Astrocyte (in vitro differentiated cells and primary cell): ENCODE results near the gene MYEOV. TPM values are rescaled to one million over a fixed set of nuclear protein-coding genes. Genes with fewer than 3 reads are reported as not detected.

Experiments used
- DNase-seq: peaks from one replicate; pipeline ENCODE4 v3.0.0-alpha.2; 2010; ENCODE audit warnings: low read depth
- FAIRE-seq: peaks from 2 replicates; lab custom pipeline; 2011; peaks lifted over from hg19 to GRCh38; lab: Jason Lieb, UNC
- H2AFZ ChIP-seq: 2 replicates; pipeline ENCODE4 v1.6.0; 2012; ENCODE audit warnings: low read depth, low read length, inconsistent platforms
- H3K27ac ChIP-seq: 2 replicates; pipeline ENCODE4 v1.5.1; 2011; ENCODE audit warnings: low read depth, low read length, inconsistent platforms
- H3K27me3 ChIP-seq: 2 replicates; pipeline ENCODE4 v1.6.0; 2011; ENCODE audit warnings: low read length, inconsistent platforms; ENCODE audit not compliant: insufficient read depth
- H3K36me3 ChIP-seq: 2 replicates; pipeline ENCODE4 v1.5.1; 2011; ENCODE audit warnings: low read length, inconsistent platforms; ENCODE audit not compliant: insufficient read depth
- H3K4me1 ChIP-seq: 2 replicates; pipeline ENCODE4 v1.5.1; 2011; ENCODE audit warnings: low read length, inconsistent platforms; ENCODE audit not compliant: insufficient read depth
- H3K4me2 ChIP-seq: 2 replicates; pipeline ENCODE4 v1.6.0; 2012; ENCODE audit warnings: low read length, inconsistent platforms
- H3K4me3 ChIP-seq: 2 replicates; pipeline ENCODE4 v1.5.1; 2011; ENCODE audit warnings: low read depth, mild to moderate bottlenecking, low read length, inconsistent platforms; ENCODE audit not compliant: insufficient read depth
- H3K79me2 ChIP-seq: 2 replicates; pipeline ENCODE4 v1.6.0; 2012; ENCODE audit warnings: mild to moderate bottlenecking, low read length, inconsistent platforms; ENCODE audit not compliant: insufficient read depth
- H3K9ac ChIP-seq: 2 replicates; pipeline ENCODE4 v1.6.0; 2012; ENCODE audit warnings: mild to moderate bottlenecking, low read length, inconsistent platforms
- H3K9me3 ChIP-seq: 2 replicates; pipeline ENCODE4 v1.5.1; 2012; ENCODE audit warnings: low read depth, mild to moderate bottlenecking, low read length, inconsistent platforms; ENCODE audit not compliant: insufficient read depth
- H4K20me1 ChIP-seq: 2 replicates; pipeline ENCODE4 v1.6.0; 2012; ENCODE audit warnings: low read length, inconsistent platforms; ENCODE audit not compliant: insufficient read depth
- H3K27ac Mint-ChIP-seq: one replicate; pipeline ENCODE4 v1.8.0; 2021; ENCODE audit warnings: mild to moderate bottlenecking, mixed read lengths; ENCODE audit not compliant: unreplicated experiment
- H3K27me3 Mint-ChIP-seq: one replicate; pipeline ENCODE4 v1.8.0; 2021; ENCODE audit warnings: low read depth, mixed read lengths; ENCODE audit not compliant: unreplicated experiment
- H3K36me3 Mint-ChIP-seq: one replicate; pipeline ENCODE4 v1.8.0; 2021; ENCODE audit warnings: low read depth, mixed read lengths; ENCODE audit not compliant: unreplicated experiment
- H3K4me1 Mint-ChIP-seq: one replicate; pipeline ENCODE4 v1.8.0; 2021; ENCODE audit warnings: low read depth, mixed read lengths; ENCODE audit not compliant: unreplicated experiment
- H3K4me3 Mint-ChIP-seq: one replicate; pipeline ENCODE4 v1.8.0; 2021; ENCODE audit warnings: mild to moderate bottlenecking, moderate library complexity, mixed read lengths; ENCODE audit not compliant: unreplicated experiment
- H3K9me3 Mint-ChIP-seq: one replicate; pipeline ENCODE4 v1.8.0; 2021; ENCODE audit warnings: mild to moderate bottlenecking, mixed read lengths; ENCODE audit not compliant: unreplicated experiment
- CTCF ChIP-seq: IDR thresholded peaks from 2 replicates; pipeline ENCODE4 v1.5.1; 2011; ENCODE audit warnings: low read depth, mild to moderate bottlenecking, inconsistent platforms, low read length, moderate library complexity; ENCODE audit not compliant: insufficient read depth
- EZH2 ChIP-seq: IDR thresholded peaks from 2 replicates; pipeline ENCODE4 v1.6.1; 2012; ENCODE audit warnings: mild to moderate bottlenecking, low read length, inconsistent platforms; ENCODE audit not compliant: insufficient read depth
- total RNA-seq: library from RNA; stranded (reverse); gene quantifications from 2 replicates; pipeline ENCODE4 v1.2.1, GENCODE V29; 2021

The MYEOV gene
- total RNA-seq, 1 donor from 2014 or later: not detected

GRCh38 chr11:69272055-69272454, 21.9 kb upstream of the MYEOV start:
- Histone ChIP-seq H4K20me1 (no peaks in the 10 kb centered on the region), H3K9ac (no peak overlapping the region), H3K36me3 (no peaks in the 10 kb centered on the region), H3K79me2 (no peaks in the 10 kb centered on the region), H3K4me2 (no peak overlapping the region), H3K9me3 (peaks cover 2% of the 10 kb centered on the region), H3K4me3 (no peak overlapping the region), H3K4me1 (no peaks in the 10 kb centered on the region), H3K27ac (no peak overlapping the region), H3K27me3 (peaks cover 8% of the 10 kb centered on the region), H2AFZ (no peak overlapping the region)
- DNase-seq (no peak), FAIRE-seq (no peak)
- H3K27ac Mint-ChIP-seq: no peak overlapping the region
- H3K27me3 Mint-ChIP-seq: peaks cover 68% of the 10 kb centered on the region
- no peak overlapping the region for H3K4me3 Mint-ChIP-seq
- peaks cover 2% of the 10 kb centered on the region for H3K36me3 Mint-ChIP-seq
- TF ChIP-seq EZH2 (no peak), CTCF (no peak)
- peaks cover 16% of the 10 kb centered on the region for H3K9me3 Mint-ChIP-seq
- peaks cover under 1% of the 10 kb centered on the region for H3K4me1 Mint-ChIP-seq

DNA sequence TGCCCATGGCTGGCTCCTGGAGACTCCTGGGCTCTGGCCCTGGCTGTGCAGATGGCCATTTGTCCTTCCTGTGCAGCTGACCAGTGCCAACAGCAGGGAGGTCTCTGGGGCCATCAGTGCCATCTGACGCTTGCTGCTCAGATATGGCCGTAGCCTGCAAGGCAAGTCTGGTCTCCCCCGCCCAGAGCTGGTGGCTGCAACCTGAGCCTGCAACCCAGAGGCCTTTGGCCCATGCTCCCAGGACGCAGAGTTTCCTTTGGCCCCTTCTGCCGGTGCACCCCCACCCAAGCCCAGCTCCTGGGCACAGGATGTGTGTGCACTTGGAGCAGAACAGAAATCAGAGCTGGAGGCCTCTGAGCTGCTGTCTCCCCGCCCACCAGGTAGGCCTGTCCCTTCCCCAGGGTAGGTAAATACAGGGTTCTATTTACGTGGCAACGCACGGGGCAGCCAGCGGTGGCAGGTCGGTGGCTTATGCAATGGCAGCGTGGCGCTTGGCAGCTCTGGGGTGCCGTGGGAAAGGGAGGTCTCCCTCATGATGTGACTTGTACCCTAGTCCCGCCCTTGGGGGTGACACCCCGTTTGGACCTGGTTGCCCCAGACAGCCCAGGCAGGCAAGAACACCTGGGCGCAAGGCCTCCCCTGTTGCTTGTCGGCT, 21.0 kb upstream of the MYEOV start:
- Histone ChIP-seq H3K36me3 (no peaks in the 10 kb centered on the region), H3K79me2 (no peaks in the 10 kb centered on the region), H3K4me1 (no peaks in the 10 kb centered on the region), H3K9me3 (peaks cover 2% of the 10 kb centered on the region), H4K20me1 (no peaks in the 10 kb centered on the region), H3K27ac (no peak overlapping the region), H3K9ac (no peak overlapping the region), H2AFZ (no peak overlapping the region), H3K4me2 (no peak overlapping the region), H3K27me3 (peaks cover 11% of the 10 kb centered on the region), H3K4me3 (no peak overlapping the region)
- peaks cover 64% of the 10 kb centered on the region for H3K27me3 Mint-ChIP-seq
- TF ChIP-seq EZH2: no peak
- no peak for TF ChIP-seq CTCF
- H3K36me3 Mint-ChIP-seq: no peaks in the 10 kb centered on the region
- no peak overlapping the region for H3K27ac Mint-ChIP-seq
- H3K4me3 Mint-ChIP-seq: no peak overlapping the region
- DNase-seq (no peak), FAIRE-seq (no peak)
- H3K4me1 Mint-ChIP-seq: peaks cover 4% of the 10 kb centered on the region
- H3K9me3 Mint-ChIP-seq: peaks cover 12% of the 10 kb centered on the region

GRCh38 chr11:69273571-69273970, 20.4 kb upstream of the MYEOV start:
- H3K4me3 ChIP-seq: no peak overlapping the region
- no peaks in the 10 kb centered on the region for H3K79me2 ChIP-seq
- no peaks in the 10 kb centered on the region for H3K4me1 ChIP-seq
- DNase-seq: no peak
- H3K27ac ChIP-seq: no peak overlapping the region
- H3K4me2 ChIP-seq: no peak overlapping the region
- no peak overlapping the region for H2AFZ ChIP-seq
- Mint-ChIP-seq H3K36me3 (no peaks in the 10 kb centered on the region), H3K4me3 (no peak overlapping the region), H3K27me3 (peaks cover 58% of the 10 kb centered on the region), H3K9me3 (peaks cover 12% of the 10 kb centered on the region), H3K27ac (no peak overlapping the region), H3K4me1 (peaks cover 4% of the 10 kb centered on the region)
- no peak for FAIRE-seq
- TF ChIP-seq CTCF: no peak
- no peak for TF ChIP-seq EZH2
- peaks cover 2% of the 10 kb centered on the region for H3K9me3 ChIP-seq
- H3K9ac ChIP-seq: no peak overlapping the region
- H4K20me1 ChIP-seq: no peaks in the 10 kb centered on the region
- no peaks in the 10 kb centered on the region for H3K36me3 ChIP-seq
- H3K27me3 ChIP-seq: peaks cover 11% of the 10 kb centered on the region
